HG02798 (cell line): ENCODE data around the gene MND1.

Experiments used
- ATAC-seq: cut with Tn5 transposase; IDR thresholded peaks from one replicate; pipeline ENCODE4 v1.9.1; 2021; ENCODE audit warnings: mild to moderate bottlenecking; ENCODE audit not compliant: unreplicated experiment, poor library complexity

MND1 gene

DNA sequence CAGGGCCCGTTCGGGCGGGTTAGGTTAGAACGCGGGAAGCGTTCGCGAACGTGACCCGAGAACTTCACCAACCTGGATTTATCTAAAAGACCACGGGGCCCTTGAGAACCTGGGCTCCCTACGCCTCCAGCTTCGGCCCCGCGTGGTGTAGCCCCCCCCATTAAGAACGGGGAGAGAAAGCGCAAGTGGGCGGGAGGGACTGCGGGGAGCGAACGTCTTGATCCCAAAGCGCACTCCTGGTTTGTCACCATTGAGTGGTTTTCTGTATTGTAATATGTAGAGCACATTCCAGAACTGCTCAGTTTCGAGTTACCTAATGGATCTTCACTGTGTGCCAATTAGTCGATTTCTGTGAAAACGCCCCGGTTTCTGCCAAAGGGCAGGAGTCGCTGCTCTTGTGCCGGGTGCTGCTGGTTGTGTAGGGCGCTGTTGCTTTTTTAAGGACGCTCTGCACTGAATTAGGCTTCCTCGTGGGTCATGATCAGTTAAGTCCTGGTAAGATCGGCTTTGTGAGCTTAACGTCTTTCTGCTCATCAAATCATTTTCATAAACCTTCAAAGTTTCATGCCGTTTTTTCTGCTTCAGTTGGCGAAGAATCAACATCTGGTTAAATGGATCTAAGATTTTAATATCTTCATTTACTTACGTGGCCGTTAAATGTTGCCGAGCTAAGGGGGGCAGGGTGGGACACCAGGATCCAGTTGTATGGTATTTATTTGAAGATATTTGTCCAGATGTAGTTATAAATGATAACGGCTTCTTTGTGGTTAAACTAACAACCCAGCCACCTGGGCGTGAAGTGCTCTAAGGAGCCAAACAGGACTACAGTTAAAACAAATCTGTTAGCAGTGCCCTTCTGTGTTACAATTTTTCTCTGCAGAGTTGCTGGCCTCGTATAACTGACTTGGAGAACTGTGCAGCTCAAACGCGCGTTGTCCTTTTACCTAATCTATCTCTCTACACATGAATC lies 809 bp downstream of the MND1 start:
- peak; percentile 42 for ATAC-seq

DNA sequence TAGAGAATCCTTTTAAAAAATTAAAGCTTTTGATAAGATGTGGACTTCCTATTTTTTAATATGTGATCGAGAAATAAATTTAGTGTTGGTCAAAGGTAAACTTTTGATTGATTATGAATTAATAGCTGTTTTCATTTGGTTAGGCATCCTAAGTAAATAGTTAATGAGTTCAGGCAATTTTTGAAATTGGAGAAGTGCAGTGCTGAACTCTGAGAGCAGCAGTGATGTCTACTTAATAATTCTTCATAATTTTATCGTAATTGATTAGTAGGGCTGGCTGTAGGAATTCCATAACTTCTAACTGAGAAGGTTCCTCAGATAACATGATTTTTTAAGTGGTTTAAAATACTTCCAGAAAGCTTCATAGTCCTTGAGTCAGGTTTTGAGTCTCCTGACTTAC lies 1.5 kb downstream of the MND1 start:
- no peak for ATAC-seq

DNA sequence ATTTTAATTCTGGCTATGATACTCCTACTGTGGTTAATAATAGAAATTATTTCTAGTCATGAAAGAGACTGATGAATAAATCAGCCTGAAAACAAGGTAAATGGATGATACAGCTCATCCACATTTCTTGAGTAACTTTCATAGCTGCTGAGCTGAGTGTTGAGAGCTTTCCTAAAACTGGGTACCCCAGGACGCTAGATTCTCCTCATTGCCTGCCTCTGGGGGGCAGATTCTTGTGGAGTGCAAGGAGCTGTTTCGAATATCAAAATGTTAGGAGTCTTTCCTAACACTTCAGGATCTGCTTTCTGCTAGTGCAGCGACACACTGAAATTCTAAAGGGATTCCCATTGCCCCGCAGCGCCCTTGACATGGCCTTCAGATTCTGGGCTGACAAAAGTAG lies 2.1 kb downstream of the MND1 start:
- no peak for ATAC-seq

DNA sequence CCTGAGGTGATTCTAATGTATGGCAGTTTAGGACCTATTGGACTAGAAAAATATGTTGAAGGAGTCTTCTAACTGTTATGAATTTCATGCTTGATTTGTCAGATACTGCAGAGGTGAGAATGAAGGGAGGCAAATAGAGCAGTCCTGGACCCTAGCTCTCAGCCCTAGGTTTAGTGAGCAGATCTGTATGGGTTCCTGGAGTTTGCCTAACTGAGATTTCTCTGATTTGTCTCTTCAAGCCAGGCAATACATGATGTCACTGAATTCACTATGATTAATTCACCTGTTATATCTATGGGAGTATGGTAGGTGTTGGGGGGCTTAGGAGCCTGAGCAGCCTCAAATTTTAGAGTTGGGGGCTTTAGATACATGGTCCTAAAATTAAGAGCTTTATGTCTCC lies 2.6 kb downstream of the MND1 start:
- no peak for ATAC-seq

DNA sequence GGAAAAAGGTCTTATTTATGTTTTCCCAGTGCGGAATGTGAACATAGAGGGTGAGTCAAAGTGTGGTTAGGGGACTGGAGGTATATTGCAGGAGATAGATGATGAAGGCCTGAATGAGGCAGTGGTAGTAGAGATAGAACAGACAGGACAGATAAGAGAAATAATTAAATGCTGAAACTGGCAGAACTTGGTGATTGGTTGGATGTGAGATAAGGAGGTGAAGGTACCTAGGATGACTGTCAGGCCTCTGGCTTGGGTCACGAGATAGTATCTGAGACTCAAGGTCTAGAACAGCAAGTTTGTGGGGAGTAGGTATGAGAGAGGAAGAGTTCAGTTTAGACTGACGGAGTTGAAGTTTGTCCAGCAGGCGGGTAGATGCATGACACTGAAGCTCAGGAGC lies 3.5 kb downstream of the MND1 start:
- no peak for ATAC-seq

DNA sequence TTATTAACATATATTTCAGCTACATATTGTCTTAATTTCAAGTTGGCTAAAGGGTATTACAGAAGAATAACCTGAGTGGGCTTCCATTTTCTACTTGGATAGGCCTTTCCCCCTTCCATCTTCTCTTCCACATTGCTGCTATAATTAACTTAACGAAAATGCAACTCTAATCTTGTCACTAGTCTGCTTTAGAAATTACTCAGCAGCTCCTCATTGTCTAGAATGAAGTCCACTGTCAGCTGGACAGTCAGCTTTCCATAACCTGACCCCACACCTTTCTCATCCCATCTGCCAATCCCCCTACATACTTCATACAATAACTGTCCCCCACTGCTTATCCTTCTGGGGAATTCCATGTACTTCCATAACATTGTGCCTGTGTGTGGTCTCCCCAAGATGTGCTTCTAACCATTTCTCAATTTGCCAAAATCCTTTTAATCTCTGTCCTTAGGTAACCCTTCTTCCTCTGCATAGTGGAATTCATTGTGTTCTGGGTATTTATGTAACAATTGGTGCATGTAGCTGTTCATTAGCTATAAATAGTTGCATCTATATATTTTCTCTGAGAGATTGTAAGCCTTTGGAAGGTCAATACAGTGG lies 4.8 kb downstream of the MND1 start:
- no peak for ATAC-seq

DNA sequence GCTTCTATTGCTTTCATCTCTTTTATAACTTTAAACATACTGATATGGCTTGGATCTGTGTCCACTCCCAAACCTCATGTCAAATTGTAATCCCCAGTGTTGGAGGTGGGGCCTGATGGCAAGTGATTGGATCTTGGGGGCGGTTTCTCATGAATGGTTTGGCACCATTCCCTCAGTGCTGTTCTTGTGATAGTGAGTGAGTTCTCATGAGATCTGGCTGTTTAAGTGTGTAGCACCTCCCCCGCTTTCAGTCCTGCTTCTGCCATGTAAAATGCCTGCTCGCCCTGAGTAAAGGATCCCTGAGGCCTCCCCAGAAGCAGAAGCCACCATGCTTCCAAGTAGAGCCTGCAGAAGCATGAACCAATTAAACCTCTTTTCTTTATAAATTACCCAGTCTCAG lies 17.7 kb downstream of the MND1 start:
- ATAC-seq: no peak

DNA sequence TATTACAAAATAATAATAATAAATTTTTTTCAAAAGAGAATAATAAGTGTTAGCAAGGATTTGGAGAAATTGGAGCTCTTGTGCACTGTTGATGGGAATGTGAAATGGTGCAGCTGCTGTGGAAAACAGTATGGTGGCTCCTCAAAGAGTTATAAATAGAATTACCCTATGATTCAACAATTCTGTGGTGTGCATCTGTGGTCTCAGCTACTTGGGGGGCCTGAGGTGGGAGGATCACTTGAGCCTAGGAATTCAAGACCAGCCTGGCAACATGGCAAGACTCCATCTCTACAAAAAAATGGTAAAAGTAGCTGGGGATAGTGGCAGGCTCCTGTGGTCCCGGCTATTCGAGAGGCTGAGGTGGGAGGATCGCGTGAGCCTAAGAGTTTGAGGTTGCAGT lies 19.6 kb downstream of the MND1 start:
- no peak for ATAC-seq

DNA sequence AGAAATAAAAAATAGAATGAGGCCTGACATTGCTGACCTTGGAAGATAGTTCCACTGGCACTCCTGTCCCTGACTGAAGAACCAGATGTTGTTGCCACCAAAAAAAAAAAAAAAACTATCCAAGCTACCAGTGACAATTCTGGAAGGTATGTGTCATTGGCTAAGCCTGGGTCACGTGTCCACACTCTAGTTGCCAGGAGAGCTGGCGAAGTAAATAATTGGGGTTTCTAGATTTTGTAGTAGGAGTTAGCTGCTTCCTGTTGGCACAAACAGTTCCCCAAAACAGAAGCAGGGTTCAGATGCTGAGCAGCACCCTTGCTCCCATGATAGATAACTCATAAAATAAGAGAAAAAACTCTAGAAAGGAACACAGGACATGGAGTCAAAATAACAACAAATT lies 20.5 kb downstream of the MND1 start:
- ATAC-seq: no peak

DNA sequence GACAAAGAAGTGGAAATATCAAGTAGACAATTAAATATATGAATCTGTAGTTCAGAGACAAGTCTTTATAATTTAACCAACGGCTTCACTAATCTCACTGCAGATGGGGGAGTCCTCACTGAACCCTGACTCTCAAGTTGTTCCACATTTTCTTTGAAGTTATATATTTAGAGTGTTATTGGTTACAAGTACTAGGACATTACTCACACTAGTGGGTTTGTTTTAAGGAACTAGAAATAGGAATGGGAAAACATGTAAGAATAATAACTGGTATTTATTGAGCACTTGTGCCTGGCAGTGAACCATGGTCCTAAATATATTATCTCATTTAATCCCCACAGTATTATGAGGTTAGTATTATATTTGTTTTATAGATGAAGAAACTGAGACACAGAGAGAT lies 22.0 kb downstream of the MND1 start:
- no peak for ATAC-seq

DNA sequence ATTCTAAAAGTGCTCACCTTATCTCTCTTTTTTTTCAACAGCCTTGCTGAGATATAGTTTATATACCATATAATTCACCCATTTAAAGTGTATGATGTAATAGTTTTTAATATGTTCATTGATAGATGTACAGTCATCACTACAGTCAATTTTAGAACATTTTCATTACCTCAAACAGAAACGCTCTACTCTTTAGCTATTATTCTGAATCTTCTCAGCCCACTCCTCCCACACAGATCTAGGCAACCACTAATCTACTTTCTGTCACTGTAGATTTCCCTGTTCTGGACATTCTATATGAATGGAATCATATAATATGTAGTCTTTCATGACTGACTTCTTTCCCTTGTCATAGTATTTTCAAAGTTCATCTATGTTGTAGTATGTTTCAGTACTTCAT lies 22.6 kb downstream of the MND1 start:
- ATAC-seq: no peak

DNA sequence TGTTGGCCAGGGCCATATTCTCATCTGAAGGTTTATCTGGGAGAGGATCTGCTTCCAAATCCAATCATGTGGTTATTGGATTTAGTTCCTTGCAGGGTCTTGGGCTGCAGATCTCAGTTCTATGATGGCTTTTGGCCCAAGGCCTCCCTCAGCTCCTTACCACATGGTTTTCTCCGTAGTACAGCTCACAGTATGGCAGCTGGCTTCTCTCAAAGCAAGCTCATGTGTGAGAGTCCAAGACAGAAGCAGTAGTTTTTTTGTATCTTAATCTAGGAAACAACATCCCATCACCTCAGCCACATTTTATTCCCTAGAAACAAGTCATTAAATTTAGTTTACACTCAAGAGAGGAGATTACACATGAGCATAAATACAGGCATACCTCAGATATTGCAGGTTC lies 24.5 kb downstream of the MND1 start:
- ATAC-seq: no peak

DNA sequence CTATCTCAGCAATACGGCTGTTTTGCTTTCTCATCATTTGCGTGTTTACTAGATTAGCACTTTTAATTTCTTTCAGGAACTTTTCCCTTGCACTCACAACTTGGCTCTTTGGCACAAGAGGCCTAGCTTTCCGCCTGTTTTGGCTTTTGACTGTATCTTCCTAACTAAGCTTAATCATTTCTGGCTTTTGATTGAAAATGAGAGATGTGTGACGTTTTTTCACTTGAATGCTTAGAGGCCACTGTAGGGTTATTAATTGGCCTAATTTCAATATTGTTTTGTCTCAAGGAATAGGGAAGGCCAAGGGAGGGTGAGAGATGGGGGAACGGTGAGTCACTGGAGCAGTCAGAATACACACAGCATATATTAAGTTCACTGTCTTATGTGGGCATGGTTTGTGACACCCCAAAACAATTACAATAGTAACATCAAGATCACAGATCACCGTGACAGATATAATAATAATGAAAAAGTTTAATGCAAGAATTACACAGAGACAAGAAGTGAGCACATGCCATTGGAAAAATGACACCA lies 27.3 kb downstream of the MND1 start:
- ATAC-seq: no peak

DNA sequence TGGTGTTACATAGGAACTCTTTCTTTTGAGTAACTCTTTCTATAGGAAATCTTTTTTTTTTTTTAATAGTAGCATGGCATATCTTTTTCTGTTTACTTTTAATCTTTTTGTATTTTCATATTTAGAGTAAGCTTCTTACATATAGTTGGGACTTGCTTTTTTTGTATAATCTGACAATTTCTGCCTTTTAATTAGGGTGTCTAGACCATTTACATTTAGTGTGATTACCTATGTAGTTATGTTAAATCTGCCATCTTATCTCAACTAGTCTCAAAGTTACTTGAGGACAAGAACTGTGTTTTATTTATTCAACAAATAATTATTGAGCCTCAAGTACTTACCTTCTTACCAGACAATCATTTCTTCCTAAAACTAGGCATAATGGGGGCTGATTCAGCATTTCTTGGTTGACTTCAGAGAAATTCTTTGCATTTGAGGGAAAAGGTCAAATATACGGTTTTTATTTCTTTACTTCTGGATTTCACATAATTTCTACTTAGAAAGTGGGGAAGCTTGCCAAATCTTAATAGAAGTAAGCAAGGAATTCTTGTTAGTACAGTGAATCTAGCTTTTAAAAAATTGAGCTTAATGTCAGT lies 28.6 kb downstream of the MND1 start:
- ATAC-seq: no peak

DNA sequence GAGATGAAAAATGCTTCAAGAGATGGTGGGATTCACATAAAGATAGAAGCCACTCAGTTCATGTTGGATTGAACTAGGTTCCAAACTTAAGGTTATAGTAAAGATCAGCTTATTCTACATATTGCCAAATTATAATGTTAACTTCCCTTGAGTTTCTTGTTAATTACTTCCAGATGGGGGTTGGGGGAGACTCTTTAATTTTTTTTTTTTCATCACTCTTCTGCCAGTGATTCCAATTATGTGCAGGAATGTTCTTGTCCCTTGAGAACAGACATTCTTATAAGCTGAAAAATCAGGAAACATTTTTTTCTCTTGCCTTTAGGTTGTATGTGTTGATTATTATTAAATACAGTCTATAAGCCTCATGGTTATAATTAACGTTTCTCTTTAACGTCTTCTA lies 30.0 kb downstream of the MND1 start:
- no peak for ATAC-seq

DNA sequence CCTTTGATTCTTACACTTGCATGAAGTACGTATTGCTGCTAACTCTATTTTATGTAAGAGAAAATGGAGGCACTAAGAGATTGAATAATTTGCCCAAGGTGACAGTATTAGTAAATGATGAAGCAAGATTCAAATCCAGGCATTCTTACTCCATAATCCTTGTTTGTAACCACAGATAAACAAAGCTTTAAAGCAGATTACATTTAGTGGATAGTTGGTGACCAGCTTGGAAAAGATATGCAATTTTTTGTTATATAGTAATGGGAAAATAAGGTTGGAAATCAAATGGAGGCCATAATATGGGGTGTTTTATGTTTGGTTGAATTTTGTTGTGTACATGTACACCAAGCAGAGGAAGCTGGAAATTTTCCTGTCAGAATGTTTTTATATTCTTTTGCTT lies 30.8 kb downstream of the MND1 start:
- no peak for ATAC-seq

DNA sequence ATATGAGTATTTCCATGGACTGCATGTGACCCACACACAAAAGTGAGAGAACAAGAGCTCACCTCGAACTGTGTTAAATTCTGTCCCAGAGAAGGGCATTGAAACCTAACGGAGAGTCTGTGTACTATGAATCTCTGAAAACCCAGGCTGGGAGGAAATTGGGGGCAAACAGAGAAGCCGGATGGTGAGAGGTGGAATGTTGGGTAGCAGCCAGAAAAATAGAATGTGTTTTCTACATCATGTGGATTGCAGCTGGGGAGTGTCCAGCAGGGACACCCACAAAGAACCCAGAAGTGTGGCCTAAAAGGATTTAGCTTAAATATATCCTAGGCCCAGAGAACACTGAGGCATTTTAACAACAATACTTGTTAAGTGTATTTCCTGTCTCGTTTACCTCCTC lies 38.6 kb downstream of the MND1 start:
- ATAC-seq: no peak

DNA sequence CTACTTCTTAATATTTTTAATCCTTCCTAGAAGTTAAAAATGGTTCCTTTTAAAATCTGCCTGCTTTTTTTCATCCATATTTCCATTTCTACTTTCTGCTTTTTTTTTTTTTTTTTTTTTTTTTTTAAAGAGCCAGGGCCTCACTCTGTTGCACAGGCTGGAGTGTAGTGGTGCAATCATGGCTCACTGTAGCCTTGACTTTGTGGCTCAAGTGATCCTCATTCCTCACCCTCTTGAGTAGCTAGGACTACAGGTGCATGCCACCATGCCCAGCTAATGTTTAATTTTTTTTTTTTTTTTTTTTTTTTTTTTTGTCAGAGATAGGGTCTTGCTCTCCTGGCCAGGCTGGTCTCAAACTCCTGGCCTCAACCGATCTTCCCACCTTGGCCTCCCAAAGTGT lies 39.7 kb downstream of the MND1 start:
- ATAC-seq: no peak

DNA sequence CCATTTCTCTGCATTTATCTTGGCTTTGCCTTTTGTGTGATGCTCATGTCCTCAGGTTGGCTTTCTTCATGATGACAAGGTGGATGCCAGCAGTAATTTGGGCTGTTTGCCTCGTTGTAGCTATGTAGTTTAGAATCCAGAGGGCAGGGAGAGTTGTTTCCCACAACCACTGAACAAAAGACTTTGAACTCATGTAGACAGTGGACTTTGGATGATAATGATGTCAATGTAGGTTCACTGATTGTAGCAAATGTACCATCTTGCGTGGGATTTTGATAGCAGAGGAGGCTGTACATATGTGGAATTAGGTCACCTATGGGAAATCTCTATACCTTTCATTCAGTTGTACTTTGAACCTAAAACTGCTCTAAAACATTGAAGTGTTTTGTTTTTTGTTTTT lies 41.3 kb downstream of the MND1 start:
- ATAC-seq: no peak

DNA sequence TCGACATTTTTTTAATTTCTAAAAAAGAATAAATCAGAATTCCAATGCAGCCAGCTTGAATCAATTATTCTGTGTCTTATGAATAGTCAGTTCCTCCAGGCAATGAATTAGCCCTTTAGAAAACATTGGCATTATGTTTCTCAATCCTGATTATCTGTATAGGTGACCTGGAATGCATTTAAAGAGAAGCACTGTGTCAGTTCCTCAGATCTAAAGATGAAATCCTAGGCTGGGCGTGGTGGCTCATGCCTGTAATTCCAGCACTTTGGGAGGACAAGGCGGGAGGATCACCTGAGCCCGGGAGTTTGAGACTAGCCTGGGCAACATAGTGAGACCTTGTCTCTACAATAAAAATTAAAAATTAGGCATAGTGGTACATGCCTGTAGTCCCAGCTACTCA lies 43.5 kb downstream of the MND1 start:
- ATAC-seq: no peak

DNA sequence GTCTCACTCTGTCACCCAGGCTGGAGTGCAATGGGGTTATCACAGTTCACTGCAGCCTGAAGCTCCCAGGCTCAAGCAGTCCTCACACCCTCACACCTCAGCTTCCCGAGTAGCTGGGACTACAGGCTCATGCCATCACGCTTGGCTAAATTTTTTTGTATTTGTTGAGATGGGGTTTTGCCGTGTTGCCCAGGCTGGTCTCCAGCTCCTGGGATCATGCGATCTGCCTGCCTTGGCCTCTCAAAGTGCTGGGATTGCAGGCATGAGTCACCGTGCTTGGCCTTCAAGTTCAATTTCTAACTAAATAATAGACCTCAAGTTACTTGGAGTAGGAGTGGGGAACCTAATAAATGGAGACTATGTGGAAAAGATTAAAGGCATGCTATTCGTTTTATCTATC lies 48.9 kb downstream of the MND1 start:
- no peak for ATAC-seq
